BLaER1 treated with 17β-estradiol and CSF1 and Interleukin-3, amounts not matched to agents 10 nM and 100 nM (cell line): ENCODE data around the gene PAFAH1B1.
"Not testable (repeated sequence)": the region's sequence is repeated elsewhere in the genome, so short reads cannot be mapped to it uniquely, and the experiment has no call there.

Experiments used
- H3K27ac ChIP-seq, 11 experiments: shearing (Covaris generic); formaldehyde crosslinking; 2 replicates each; pipeline ENCODE4 v1.8.1; 2022
- H3K27me3 ChIP-seq, 11 experiments: shearing (Covaris generic); formaldehyde crosslinking; 2 replicates each; pipeline ENCODE4 v1.8.1; 2022
- H3K36me3 ChIP-seq, 11 experiments: shearing (Covaris generic); formaldehyde crosslinking; 2 replicates each; pipeline ENCODE4 v1.8.1; 2022
- H3K4me1 ChIP-seq, 10 experiments: shearing (Covaris generic); formaldehyde crosslinking; 2 replicates each; pipeline ENCODE4 v1.8.1; 2022
- H3K4me2 ChIP-seq, 11 experiments: shearing (Covaris generic); formaldehyde crosslinking; 2 replicates each; pipeline ENCODE4 v1.8.1; 2022
- H3K4me3 ChIP-seq, 10 experiments: shearing (Covaris generic); formaldehyde crosslinking; 2 replicates each; pipeline ENCODE4 v1.8.1; 2022
- H3K9ac ChIP-seq, 11 experiments: shearing (Covaris generic); formaldehyde crosslinking; 2 replicates each; pipeline ENCODE4 v1.8.1; 2022
- H3K9me3 ChIP-seq, 11 experiments: shearing (Covaris generic); formaldehyde crosslinking; replicated peaks in 1 of 11; 2 replicates each; pipeline ENCODE4 v1.8.1; 2022
- H4K20me1 ChIP-seq, 11 experiments: shearing (Covaris generic); formaldehyde crosslinking; 2 replicates each; pipeline ENCODE4 v1.8.1; 2022
- Cebpa-rat ChIP-seq, 11 experiments: shearing (Covaris generic); IDR thresholded peaks; 2 replicates each; pipeline ENCODE4 v1.8.1; 2022

The PAFAH1B1 gene

GRCh38 chr17:2624292-2624731, 30.9 kb downstream of the PAFAH1B1 start:
- Histone ChIP-seq H3K4me3 (peak overlapping the region in 3 of 10 experiments; percentile 18 to 41 (median 30); a peak in 3 of 20 replicates), H3K27ac (peak overlapping the region in 10 of 11 experiments; percentile 8 to 73 (median 54); a peak in 16 of 22 replicates)

GRCh38 chr17:2626626-2627219, 33.3 kb downstream of the PAFAH1B1 start:
- not testable (repeated sequence) for H3K27ac ChIP-seq, H3K27me3 ChIP-seq, H3K4me3 ChIP-seq, H3K4me2 ChIP-seq, H3K9ac ChIP-seq
- H3K36me3 ChIP-seq, result peaks cover 12 to 68% (median 41%) of the 10 kb centered on the region in 11 experiments
- H4K20me1 ChIP-seq, result peaks cover 79 to 100% (median 97%) of the 10 kb centered on the region in 11 experiments
- peaks cover 6 to 60% (median 49%) of the 10 kb centered on the region in 11 experiments; a peak in 21 of 22 replicates for H3K9me3 ChIP-seq
- H3K4me1 ChIP-seq, result peaks cover 24 to 82% (median 33%) of the 10 kb centered on the region in 10 experiments

More at GRCh38 chr17:2624292-2624731, 30.9 kb downstream of the PAFAH1B1 start:
- Histone ChIP-seq H3K36me3 (peaks cover 11 to 80% (median 59%) of the 10 kb centered on the region in 11 experiments), H3K9ac (peak overlapping the region in 8 of 11 experiments; percentile 20 to 57 (median 40); a peak in 13 of 22 replicates), H3K27me3 (no peaks in the 10 kb centered on the region), H4K20me1 (peaks cover 66 to 100% (median 97%) of the 10 kb centered on the region in 11 experiments; a peak in 21 of 22 replicates), H3K4me1 (peaks cover 16 to 80% (median 31%) of the 10 kb centered on the region in 10 experiments), H3K4me2 (peak overlapping the region; percentile 39 to 86 (median 73)), H3K9me3 (peaks cover 6 to 84% (median 70%) of the 10 kb centered on the region in 11 experiments; a peak in 21 of 22 replicates)
- no peak for TF ChIP-seq Cebpa-rat (IDR thresholded peaks at IDR 0.05)

- not testable (repeated sequence) for H3K27ac ChIP-seq, H3K27me3 ChIP-seq, H3K4me3 ChIP-seq
- Histone ChIP-seq H4K20me1 (peaks cover 80 to 100% (median 97%) of the 10 kb centered on the region in 11 experiments), H3K4me2 (peak overlapping the region in 6 of 11 experiments; percentile 6 to 63 (median 45); a peak in 8 of 22 replicates), H3K4me1 (peaks cover 13 to 60% (median 19%) of the 10 kb centered on the region in 10 experiments), H3K9ac (0 out of 22 replicates have a peak overlapping the region, but pooled peaks of 1 of the 11 experiments have one; percentile 15), H3K9me3 (peaks cover 6 to 41% (median 33%) of the 10 kb centered on the region in 11 experiments; a peak in 21 of 22 replicates), H3K36me3 (peaks cover 17 to 63% (median 42%) of the 10 kb centered on the region in 11 experiments; a peak in 19 of 22 replicates)
These were observed 35.5 kb downstream of the PAFAH1B1 start for GRCh38 chr17:2628922-2629321.

- H3K4me3 ChIP-seq, result no peak overlapping the region
- no peaks in the 10 kb centered on the region for H3K27me3 ChIP-seq
- H3K9ac ChIP-seq, result no peak overlapping the region
- peaks cover 6 to 27% (median 20%) of the 10 kb centered on the region in 11 experiments; a peak in 21 of 22 replicates for H3K9me3 ChIP-seq
- H3K4me1 ChIP-seq, result peaks cover 4 to 42% (median 10%) of the 10 kb centered on the region in 10 experiments; a peak in 12 of 20 replicates
- no peak for TF ChIP-seq Cebpa-rat (IDR thresholded peaks at IDR 0.05)
- no peak overlapping the region for H3K27ac ChIP-seq
- no peak overlapping the region; a peak in 1 of 22 replicates for H3K4me2 ChIP-seq
- peaks cover 88 to 100% (median 97%) of the 10 kb centered on the region in 11 experiments for H4K20me1 ChIP-seq
- H3K36me3 ChIP-seq, result peaks cover 31 to 66% (median 49%) of the 10 kb centered on the region in 11 experiments
These were observed 37.8 kb downstream of the PAFAH1B1 start for GRCh38 chr17:2631211-2631610.

GRCh38 chr17:2634361-2634960, 41.0 kb downstream of the PAFAH1B1 start:
- Histone ChIP-seq H4K20me1 (peaks cover 97 to 100% (median 100%) of the 10 kb centered on the region in 11 experiments), H3K9me3 (peaks cover 0 to 5% (median 0%) of the 10 kb centered on the region in 11 experiments; a peak in 1 of 22 replicates), H3K27ac (no peak overlapping the region), H3K9ac (no peak overlapping the region), H3K4me2 (no peak overlapping the region), H3K36me3 (peaks cover 63 to 84% (median 74%) of the 10 kb centered on the region in 11 experiments), H3K4me1 (peaks cover 0 to 22% (median 7%) of the 10 kb centered on the region in 10 experiments; a peak in 8 of 20 replicates), H3K27me3 (no peaks in the 10 kb centered on the region), H3K4me3 (no peak overlapping the region)
- TF ChIP-seq Cebpa-rat (IDR thresholded peaks at IDR 0.05), result no peak

GRCh38 chr17:2635241-2635640, 41.8 kb downstream of the PAFAH1B1 start:
- Histone ChIP-seq H3K27me3 (no peaks in the 10 kb centered on the region), H3K27ac (no peak overlapping the region), H3K9ac (no peak overlapping the region), H4K20me1 (peaks cover 97 to 100% (median 100%) of the 10 kb centered on the region in 11 experiments), H3K4me2 (no peak overlapping the region), H3K9me3 (no peaks in the 10 kb centered on the region), H3K36me3 (peaks cover 70 to 92% (median 82%) of the 10 kb centered on the region in 11 experiments), H3K4me1 (peaks cover 0 to 14% (median 4%) of the 10 kb centered on the region in 10 experiments; a peak in 6 of 20 replicates), H3K4me3 (no peak overlapping the region)
- no peak for TF ChIP-seq Cebpa-rat (IDR thresholded peaks at IDR 0.05)

GRCh38 chr17:2635675-2636074, 42.2 kb downstream of the PAFAH1B1 start:
- peaks cover 96 to 100% (median 100%) of the 10 kb centered on the region in 11 experiments for H4K20me1 ChIP-seq
- H3K9ac ChIP-seq, result no peak overlapping the region
- peaks cover 0 to 10% (median 4%) of the 10 kb centered on the region in 10 experiments; a peak in 6 of 20 replicates for H3K4me1 ChIP-seq
- TF ChIP-seq Cebpa-rat (IDR thresholded peaks at IDR 0.05), result no peak
- H3K27me3 ChIP-seq, result no peaks in the 10 kb centered on the region
- H3K36me3 ChIP-seq, result peaks cover 73 to 95% (median 87%) of the 10 kb centered on the region in 11 experiments
- no peak overlapping the region for H3K4me3 ChIP-seq
- no peak overlapping the region for H3K27ac ChIP-seq
- no peaks in the 10 kb centered on the region for H3K9me3 ChIP-seq
- H3K4me2 ChIP-seq, result no peak overlapping the region

GRCh38 chr17:2636169-2636930, 42.9 kb downstream of the PAFAH1B1 start:
- H3K9ac ChIP-seq, result no peak overlapping the region
- no peaks in the 10 kb centered on the region for H3K9me3 ChIP-seq
- no peak overlapping the region for H3K27ac ChIP-seq
- TF ChIP-seq Cebpa-rat (IDR thresholded peaks at IDR 0.05), result no peak
- no peak overlapping the region for H3K4me2 ChIP-seq
- no peaks in the 10 kb centered on the region for H3K27me3 ChIP-seq
- peaks cover 0 to 4% (median 0%) of the 10 kb centered on the region in 10 experiments; a peak in 3 of 20 replicates for H3K4me1 ChIP-seq
- no peak overlapping the region for H3K4me3 ChIP-seq
- H3K36me3 ChIP-seq, result peaks cover 73 to 96% (median 91%) of the 10 kb centered on the region in 11 experiments
- peaks cover 91 to 100% (median 100%) of the 10 kb centered on the region in 11 experiments for H4K20me1 ChIP-seq
